ENCODE results near the gene DENND2D. TPM values are rescaled to one million over a fixed set of nuclear protein-coding genes. Genes with fewer than 3 reads are reported as not detected.

DENND2D gene
- total and polyA plus RNA-seq, 2 donors (not counting 1 experiment from before 2014, with no cell fraction given): 48.0 to 111 TPM

DNA sequence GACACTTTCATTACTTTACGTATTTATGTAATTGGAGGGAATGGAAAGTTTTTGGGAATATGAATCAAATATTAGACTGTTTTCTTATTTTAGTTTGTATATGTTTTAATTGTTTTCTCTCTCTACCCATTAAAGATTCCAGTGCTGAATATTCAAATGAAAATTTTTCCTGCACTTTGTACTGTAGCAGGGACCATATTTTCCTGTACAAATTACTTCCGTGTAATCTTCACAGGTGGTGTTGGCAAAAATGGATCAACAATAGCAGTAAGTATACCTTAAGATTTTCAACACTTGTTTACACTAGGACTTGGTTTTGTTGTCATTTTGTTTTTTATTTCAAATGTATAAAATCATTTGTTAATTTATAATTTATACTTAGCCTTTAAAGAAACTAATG is 18.4 kb downstream of the DENND2D start:
- Mint-ChIP-seq H3K9me3 (ENCODE audit: insufficient read depth) (no peaks in the 10 kb centered on the region), H3K27ac (peak overlapping the region; percentile 47), H3K4me3 (no peak overlapping the region), H3K4me1 (peaks cover 48% of the 10 kb centered on the region), H3K27me3 (no peaks in the 10 kb centered on the region)
- ChIA-PET POLR2A (no interaction called here), CTCF (interaction anchor here (0.6 to 1.7 kb wide), 3 partner anchors 12 to 152 kb away, joined by 3 to 9 read pairs (median 3); no protein-coding TSS in a partner anchor)
- H3K27me3 ChIP-seq (replicated peaks in 1 of 4; ENCODE audit: control extremely low read depth in 1 of 4, control insufficient read depth in 3 of 4, insufficient read depth in 4 of 4, low read length in 3 of 4): no peaks in the 10 kb centered on the region
- peak overlapping the region in 1 of 2 donors; percentile 10 for H3K27ac ChIP-seq (ENCODE audit: low read length in 2 of 2)
- H3K4me1 ChIP-seq (ENCODE audit: control insufficient read depth in 2 of 2, insufficient read depth in 2 of 2, low read length in 2 of 2): peaks cover 16 to 22% of the 10 kb centered on the region in 2 donors
- no peaks in the 10 kb centered on the region for H3K9me3 ChIP-seq (ENCODE audit: control extremely low read depth in 1 of 3, control insufficient read depth in 2 of 3, insufficient read depth in 1 of 3, low read length in 2 of 3)
- peaks cover 12 to 76% of the 10 kb centered on the region in 2 experiments for H3K36me3 ChIP-seq (replicated peaks in 1 of 2; ENCODE audit: control extremely low read depth in 1 of 2, control insufficient read depth in 1 of 2, extremely low read depth in 1 of 2, insufficient read depth in 2 of 2, low read length in 1 of 2)
- no peak overlapping the region for H3K4me3 ChIP-seq (ENCODE audit: control extremely low read depth in 1 of 5, extremely low read depth in 1 of 5, insufficient read depth in 1 of 5, low read depth in 2 of 5, low read length in 4 of 5)
- no peak for DNase-seq
- H4K20me1 ChIP-seq (ENCODE audit: control insufficient read depth, insufficient read depth, low read length, poor library complexity, severe bottlenecking): no peaks in the 10 kb centered on the region
- intact Hi-C loops (cut with micrococcal nuclease): no loop called here
- H3K9ac ChIP-seq (ENCODE audit: low read length): no peak overlapping the region
- TF ChIP-seq EZH2 (IDR thresholded peaks at IDR 0.05; ENCODE audit: borderline replicate concordance, insufficient read depth, low read depth, low read length, poor library complexity, severe bottlenecking): no peak
- TF ChIP-seq CTCF (IDR thresholded peaks at IDR 0.05): no peak
- no CpG with 5 or more reads among the region's 2 CpGs for WGBS (ENCODE audit: insufficient coverage)
- no peak overlapping the region for H3K4me2 ChIP-seq (replicated peaks; ENCODE audit: low read depth, low read length, poor library complexity, severe bottlenecking)
- H2AFZ ChIP-seq (ENCODE audit: insufficient read depth, low read depth, low read length, poor library complexity, severe bottlenecking): no peak overlapping the region
- ATAC-seq (ENCODE audit: low read depth): no peak
- peaks cover 25% of the 10 kb centered on the region for H3K79me2 ChIP-seq (ENCODE audit: control insufficient read depth, insufficient read depth, low read length)

GRCh38 chr1:111179968-111180533 is 20.4 kb downstream of the DENND2D start:
- Histone ChIP-seq H3K9me3 (ENCODE audit: control extremely low read depth in 1 of 3, control insufficient read depth in 2 of 3, insufficient read depth in 1 of 3, low read length in 2 of 3) (no peaks in the 10 kb centered on the region), H4K20me1 (ENCODE audit: control insufficient read depth, insufficient read depth, low read length, poor library complexity, severe bottlenecking) (no peaks in the 10 kb centered on the region), H3K4me2 (replicated peaks; ENCODE audit: low read depth, low read length, poor library complexity, severe bottlenecking) (no peak overlapping the region), H3K4me1 (ENCODE audit: control insufficient read depth in 2 of 2, insufficient read depth in 2 of 2, low read length in 2 of 2) (peaks cover 19 to 29% of the 10 kb centered on the region in 2 donors), H2AFZ (ENCODE audit: insufficient read depth, low read depth, low read length, poor library complexity, severe bottlenecking) (no peak overlapping the region), H3K36me3 (replicated peaks in 1 of 2; ENCODE audit: control extremely low read depth in 1 of 2, control insufficient read depth in 1 of 2, extremely low read depth in 1 of 2, insufficient read depth in 2 of 2, low read length in 1 of 2) (peaks cover 5 to 75% of the 10 kb centered on the region in 2 experiments), H3K9ac (ENCODE audit: low read length) (no peak overlapping the region), H3K27ac (ENCODE audit: low read length in 2 of 2) (peak overlapping the region in 1 of 2 donors; percentile 39), H3K27me3 (replicated peaks in 1 of 4; ENCODE audit: control extremely low read depth in 1 of 4, control insufficient read depth in 3 of 4, insufficient read depth in 4 of 4, low read length in 3 of 4) (no peaks in the 10 kb centered on the region), H3K79me2 (ENCODE audit: control insufficient read depth, insufficient read depth, low read length) (peaks cover 42% of the 10 kb centered on the region), H3K4me3 (ENCODE audit: control extremely low read depth in 1 of 5, extremely low read depth in 1 of 5, insufficient read depth in 1 of 5, low read depth in 2 of 5, low read length in 4 of 5) (no peak overlapping the region)
- POLR2A ChIA-PET: no interaction called here
- Mint-ChIP-seq H3K27ac (peak overlapping the region; percentile 51), H3K4me3 (no peak overlapping the region), H3K27me3 (no peaks in the 10 kb centered on the region), H3K9me3 (ENCODE audit: insufficient read depth) (no peaks in the 10 kb centered on the region), H3K4me1 (peaks cover 50% of the 10 kb centered on the region)
- CTCF ChIA-PET: interaction anchor here (1.4 kb wide), 1 partner anchor 40 kb away, joined by 4 read pairs; no protein-coding TSS in a partner anchor
- TF ChIP-seq CTCF (IDR thresholded peaks at IDR 0.05) (no peak), EZH2 (IDR thresholded peaks at IDR 0.05; ENCODE audit: borderline replicate concordance, insufficient read depth, low read depth, low read length, poor library complexity, severe bottlenecking) (no peak)
- intact Hi-C loops (cut with micrococcal nuclease): no loop called here
- no peak for ATAC-seq (ENCODE audit: low read depth)
- no peak for DNase-seq

All from B cell (primary cell).